ENCODE results near the gene MME. TPM values are rescaled to one million over a fixed set of nuclear protein-coding genes. Genes with fewer than 3 reads are reported as not detected.
A peak's percentile ranks its signal among the peaks of the same experiment; 100 is the strongest.

The MME gene
- polyA plus RNA-seq, 3 donors, result 0.27 to 1.0 (median 0.73) TPM

GRCh38 chr3:155064920-155065319, 15.2 kb upstream of the MME start:
- Histone ChIP-seq H3K4me1 (ENCODE audit: control insufficient read depth in 1 of 2, insufficient read depth in 2 of 2, low read length in 2 of 2) (no peaks in the 10 kb centered on the region), H3K79me2 (ENCODE audit: insufficient read depth, low read length) (no peaks in the 10 kb centered on the region), H3K4me2 (replicated peaks; ENCODE audit: extremely low read depth, low read length, poor library complexity, severe bottlenecking) (no peak overlapping the region), H3K9ac (ENCODE audit: insufficient read depth, low read length, poor library complexity, severe bottlenecking) (no peak overlapping the region), H3K36me3 (replicated peaks in 1 of 2; ENCODE audit: control insufficient read depth in 1 of 2, insufficient read depth in 2 of 2, low read length in 2 of 2) (no peaks in the 10 kb centered on the region), H3K4me3 (replicated peaks in 1 of 3; ENCODE audit: low read depth in 2 of 3, low read length in 3 of 3) (no peak overlapping the region), H4K20me1 (ENCODE audit: insufficient read depth, low read length) (no peaks in the 10 kb centered on the region), H3K9me3 (replicated peaks in 1 of 2; ENCODE audit: control insufficient read depth in 1 of 2, insufficient read depth in 1 of 2, low read length in 2 of 2) (peaks cover 0 to 3% of the 10 kb centered on the region in 2 donors), H3K27ac (ENCODE audit: low read depth in 1 of 2, low read length in 2 of 2) (no peak overlapping the region), H2AFZ (ENCODE audit: insufficient read depth, low read depth, low read length, poor library complexity, severe bottlenecking) (peak overlapping the region; percentile 31), H3K27me3 (ENCODE audit: control insufficient read depth in 2 of 2, insufficient read depth in 2 of 2, low read length in 2 of 2) (no peaks in the 10 kb centered on the region)
- Mint-ChIP-seq H3K4me1 (peaks cover 6% of the 10 kb centered on the region), H3K27ac (no peak overlapping the region), H3K27me3 (ENCODE audit: low read depth in 3 of 3) (no peaks in the 10 kb centered on the region), H3K36me3 (no peaks in the 10 kb centered on the region), H3K4me3 (no peak overlapping the region), H3K9me3 (peaks cover 0 to 6% (median 1%) of the 10 kb centered on the region in 7 donors)
- DNase-seq, result no peak
- intact Hi-C loops (cut with micrococcal nuclease), result no loop called here
- TF ChIP-seq, protein P1, sequence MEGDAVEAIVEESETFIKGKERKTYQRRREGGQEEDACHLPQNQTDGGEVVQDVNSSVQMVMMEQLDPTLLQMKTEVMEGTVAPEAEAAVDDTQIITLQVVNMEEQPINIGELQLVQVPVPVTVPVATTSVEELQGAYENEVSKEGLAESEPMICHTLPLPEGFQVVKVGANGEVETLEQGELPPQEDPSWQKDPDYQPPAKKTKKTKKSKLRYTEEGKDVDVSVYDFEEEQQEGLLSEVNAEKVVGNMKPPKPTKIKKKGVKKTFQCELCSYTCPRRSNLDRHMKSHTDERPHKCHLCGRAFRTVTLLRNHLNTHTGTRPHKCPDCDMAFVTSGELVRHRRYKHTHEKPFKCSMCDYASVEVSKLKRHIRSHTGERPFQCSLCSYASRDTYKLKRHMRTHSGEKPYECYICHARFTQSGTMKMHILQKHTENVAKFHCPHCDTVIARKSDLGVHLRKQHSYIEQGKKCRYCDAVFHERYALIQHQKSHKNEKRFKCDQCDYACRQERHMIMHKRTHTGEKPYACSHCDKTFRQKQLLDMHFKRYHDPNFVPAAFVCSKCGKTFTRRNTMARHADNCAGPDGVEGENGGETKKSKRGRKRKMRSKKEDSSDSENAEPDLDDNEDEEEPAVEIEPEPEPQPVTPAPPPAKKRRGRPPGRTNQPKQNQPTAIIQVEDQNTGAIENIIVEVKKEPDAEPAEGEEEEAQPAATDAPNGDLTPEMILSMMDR (IDR thresholded peaks at IDR 0.05), result no peak
- 100% methylated on average over 1 of the region's 1 CpG for WGBS (ENCODE audit: insufficient coverage)

DNA sequence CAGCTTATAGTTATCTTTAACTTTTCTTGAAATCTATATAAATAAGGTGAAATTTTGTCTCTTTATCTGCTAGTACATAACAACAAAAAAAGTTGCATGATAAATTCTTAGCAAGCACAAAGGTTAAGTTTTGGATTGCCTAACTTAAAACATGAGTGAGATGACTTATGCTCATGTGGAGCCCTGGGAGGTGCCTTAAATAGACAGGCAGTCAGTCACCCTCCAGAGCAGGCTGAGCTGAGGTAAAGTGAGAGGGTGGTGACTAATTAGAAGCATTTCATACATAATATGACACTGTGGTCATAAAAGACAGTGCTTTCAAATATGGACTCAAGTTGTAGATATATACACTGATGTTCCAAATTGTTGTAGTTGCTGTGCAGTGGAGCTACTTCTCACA, 14.6 kb upstream of the MME start:
- no peak overlapping the region for H3K9ac ChIP-seq (ENCODE audit: insufficient read depth, low read length, poor library complexity, severe bottlenecking)
- TF ChIP-seq, protein P1 (IDR thresholded peaks at IDR 0.05), result no peak
- peaks cover 6% of the 10 kb centered on the region for H3K4me1 Mint-ChIP-seq
- H3K4me1 ChIP-seq (ENCODE audit: control insufficient read depth in 1 of 2, insufficient read depth in 2 of 2, low read length in 2 of 2), result no peaks in the 10 kb centered on the region
- no peak overlapping the region for H3K4me3 ChIP-seq (replicated peaks in 1 of 3; ENCODE audit: low read depth in 2 of 3, low read length in 3 of 3)
- no peak overlapping the region for H3K27ac ChIP-seq (ENCODE audit: low read depth in 1 of 2, low read length in 2 of 2)
- H3K9me3 ChIP-seq (replicated peaks in 1 of 2; ENCODE audit: control insufficient read depth in 1 of 2, insufficient read depth in 1 of 2, low read length in 2 of 2), result peaks cover 0 to 3% of the 10 kb centered on the region in 2 donors
- no peak overlapping the region for H3K4me3 Mint-ChIP-seq
- no peak overlapping the region for H3K27ac Mint-ChIP-seq
- H3K4me2 ChIP-seq (replicated peaks; ENCODE audit: extremely low read depth, low read length, poor library complexity, severe bottlenecking), result no peak overlapping the region
- H3K27me3 Mint-ChIP-seq (ENCODE audit: low read depth in 3 of 3), result no peaks in the 10 kb centered on the region
- H3K36me3 ChIP-seq (replicated peaks in 1 of 2; ENCODE audit: control insufficient read depth in 1 of 2, insufficient read depth in 2 of 2, low read length in 2 of 2), result no peaks in the 10 kb centered on the region
- no peaks in the 10 kb centered on the region for H4K20me1 ChIP-seq (ENCODE audit: insufficient read depth, low read length)
- H2AFZ ChIP-seq (ENCODE audit: insufficient read depth, low read depth, low read length, poor library complexity, severe bottlenecking), result peak overlapping the region; percentile 31
- H3K27me3 ChIP-seq (ENCODE audit: control insufficient read depth in 2 of 2, insufficient read depth in 2 of 2, low read length in 2 of 2), result no peaks in the 10 kb centered on the region
- H3K79me2 ChIP-seq (ENCODE audit: insufficient read depth, low read length), result no peaks in the 10 kb centered on the region
- H3K36me3 Mint-ChIP-seq, result no peaks in the 10 kb centered on the region
- peak; percentile 11 to 52 (median 14) for DNase-seq
- H3K9me3 Mint-ChIP-seq, result peaks cover 0 to 6% (median 1%) of the 10 kb centered on the region in 7 donors
- intact Hi-C loops (cut with micrococcal nuclease), result no loop called here

Data from CD14-positive monocyte (primary cell).